ENCODE data around the gene TULP4.

The TULP4 gene, protein sequence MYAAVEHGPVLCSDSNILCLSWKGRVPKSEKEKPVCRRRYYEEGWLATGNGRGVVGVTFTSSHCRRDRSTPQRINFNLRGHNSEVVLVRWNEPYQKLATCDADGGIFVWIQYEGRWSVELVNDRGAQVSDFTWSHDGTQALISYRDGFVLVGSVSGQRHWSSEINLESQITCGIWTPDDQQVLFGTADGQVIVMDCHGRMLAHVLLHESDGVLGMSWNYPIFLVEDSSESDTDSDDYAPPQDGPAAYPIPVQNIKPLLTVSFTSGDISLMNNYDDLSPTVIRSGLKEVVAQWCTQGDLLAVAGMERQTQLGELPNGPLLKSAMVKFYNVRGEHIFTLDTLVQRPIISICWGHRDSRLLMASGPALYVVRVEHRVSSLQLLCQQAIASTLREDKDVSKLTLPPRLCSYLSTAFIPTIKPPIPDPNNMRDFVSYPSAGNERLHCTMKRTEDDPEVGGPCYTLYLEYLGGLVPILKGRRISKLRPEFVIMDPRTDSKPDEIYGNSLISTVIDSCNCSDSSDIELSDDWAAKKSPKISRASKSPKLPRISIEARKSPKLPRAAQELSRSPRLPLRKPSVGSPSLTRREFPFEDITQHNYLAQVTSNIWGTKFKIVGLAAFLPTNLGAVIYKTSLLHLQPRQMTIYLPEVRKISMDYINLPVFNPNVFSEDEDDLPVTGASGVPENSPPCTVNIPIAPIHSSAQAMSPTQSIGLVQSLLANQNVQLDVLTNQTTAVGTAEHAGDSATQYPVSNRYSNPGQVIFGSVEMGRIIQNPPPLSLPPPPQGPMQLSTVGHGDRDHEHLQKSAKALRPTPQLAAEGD (N-terminal part only)

DNA sequence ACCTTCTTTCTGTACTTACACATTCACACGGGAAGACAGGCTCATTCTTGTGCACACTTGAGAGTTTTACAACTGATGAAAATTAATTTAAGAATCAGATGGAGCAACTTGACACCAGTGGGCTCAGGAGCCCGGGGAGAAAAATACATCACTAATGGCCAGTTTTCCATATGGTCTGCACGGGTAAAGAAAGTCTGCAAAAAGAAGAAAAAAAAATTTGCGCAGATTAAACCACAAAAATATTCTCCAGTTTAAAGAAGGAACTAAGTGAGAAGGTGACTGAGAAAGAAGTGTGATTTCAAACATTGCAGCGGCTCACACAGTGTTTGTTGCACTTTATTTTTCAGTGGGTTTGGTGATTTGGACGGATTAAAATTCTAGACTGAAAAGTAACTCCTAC, at the start of gene TULP4:
Gene TULP4 (plus strand): TSS at position 301 of the 400 bp plus-strand sequence. CDS start 1,552 bp downstream, outside the sequence.
- TF ChIP-seq YY1 (IDR thresholded peaks at IDR 0.05; ENCODE audit: insufficient read depth, insufficient read length) (no peak), SUZ12 (IDR thresholded peaks at IDR 0.05; ENCODE audit: extremely low read depth, insufficient read depth, insufficient read length) (no peak), ZNF274 (IDR thresholded peaks at IDR 0.05; ENCODE audit: low read depth, low read length) (no peak)
- DNase-seq (ENCODE audit: low read depth, low spot score): no peak
- H3K9ac ChIP-seq (ENCODE audit: insufficient read length, low read depth): no peak within 1 kb of the TSS
- no peak within 1 kb of the TSS for H3K4me3 ChIP-seq (ENCODE audit: insufficient read length, low read depth)
- H3K27me3 ChIP-seq (ENCODE audit: insufficient read depth, insufficient read length): no peaks in the 10 kb centered on the region
- peaks cover 37% of the 10 kb centered on the region for H3K36me3 ChIP-seq (ENCODE audit: insufficient read depth, insufficient read length, low read length)
- no peaks in the 10 kb centered on the region for H3K4me1 ChIP-seq (ENCODE audit: insufficient read depth, insufficient read length)
- H3K9me3 ChIP-seq (ENCODE audit: insufficient read depth, low read length): no peaks in the 10 kb centered on the region; the same call in 1 of the 2 replicates

DNA sequence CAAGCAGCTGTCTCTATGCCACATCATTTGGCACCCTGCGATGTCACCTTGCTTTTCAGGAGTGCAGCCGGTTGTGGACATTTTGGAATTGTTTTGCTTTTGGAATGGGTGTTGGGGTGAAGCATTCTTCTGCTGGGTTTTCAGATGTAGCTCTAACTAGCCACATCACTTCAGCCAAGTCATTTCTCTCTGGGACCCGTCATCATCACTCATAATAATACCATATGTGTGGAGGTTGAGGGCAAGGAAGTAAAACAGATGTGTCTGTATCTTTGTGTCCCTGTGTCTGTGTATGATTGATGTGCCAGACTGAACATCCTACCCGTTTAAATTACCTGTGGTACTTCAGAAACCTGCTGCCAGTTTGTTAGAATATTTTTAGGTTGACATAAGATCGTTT, 49.5 kb upstream of the TULP4 start:
- no peak for TF ChIP-seq YY1 (IDR thresholded peaks at IDR 0.05; ENCODE audit: insufficient read depth, insufficient read length)
- no peak for TF ChIP-seq SUZ12 (IDR thresholded peaks at IDR 0.05; ENCODE audit: extremely low read depth, insufficient read depth, insufficient read length)
- no peak for TF ChIP-seq ZNF274 (IDR thresholded peaks at IDR 0.05; ENCODE audit: low read depth, low read length)
- no peak overlapping the region for H3K9ac ChIP-seq (ENCODE audit: insufficient read length, low read depth)
- no peak for DNase-seq (ENCODE audit: low read depth, low spot score)
- no peaks in the 10 kb centered on the region for H3K4me1 ChIP-seq (ENCODE audit: insufficient read depth, insufficient read length)
- peaks cover 17% of the 10 kb centered on the region for H3K36me3 ChIP-seq (ENCODE audit: insufficient read depth, insufficient read length, low read length)
- H3K4me3 ChIP-seq (ENCODE audit: insufficient read length, low read depth): no peak overlapping the region
- H3K9me3 ChIP-seq (ENCODE audit: insufficient read depth, low read length): no peaks in the 10 kb centered on the region
- no peaks in the 10 kb centered on the region for H3K27me3 ChIP-seq (ENCODE audit: insufficient read depth, insufficient read length)

DNA sequence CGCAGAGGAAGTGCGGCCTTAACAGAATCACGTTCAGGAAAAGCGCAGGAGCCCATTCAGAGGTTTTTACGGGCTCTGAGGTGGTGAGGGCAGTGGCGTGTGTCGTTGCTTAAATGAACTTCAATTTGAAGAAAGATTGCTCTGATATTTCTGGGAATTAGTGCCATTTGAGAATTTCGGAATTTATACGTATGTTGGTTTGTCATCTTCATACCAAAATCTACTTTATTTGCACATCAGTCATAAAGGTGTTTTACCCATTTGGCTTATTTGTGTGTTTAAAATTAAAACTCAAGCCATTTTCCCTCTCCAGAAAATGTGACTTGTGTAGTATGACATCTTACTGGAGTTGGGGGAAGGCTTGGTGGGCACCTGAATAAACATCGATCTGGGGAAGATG, 48.1 kb upstream of the TULP4 start:
- no peak for DNase-seq (ENCODE audit: low read depth, low spot score)
- no peak overlapping the region for H3K9ac ChIP-seq (ENCODE audit: insufficient read length, low read depth)
- H3K4me3 ChIP-seq (ENCODE audit: insufficient read length, low read depth): no peak overlapping the region
- no peaks in the 10 kb centered on the region for H3K4me1 ChIP-seq (ENCODE audit: insufficient read depth, insufficient read length)
- H3K36me3 ChIP-seq (ENCODE audit: insufficient read depth, insufficient read length, low read length): peaks cover 17% of the 10 kb centered on the region
- TF ChIP-seq SUZ12 (IDR thresholded peaks at IDR 0.05; ENCODE audit: extremely low read depth, insufficient read depth, insufficient read length) (no peak), ZNF274 (IDR thresholded peaks at IDR 0.05; ENCODE audit: low read depth, low read length) (no peak), YY1 (IDR thresholded peaks at IDR 0.05; ENCODE audit: insufficient read depth, insufficient read length) (no peak)
- no peaks in the 10 kb centered on the region for H3K9me3 ChIP-seq (ENCODE audit: insufficient read depth, low read length)
- no peaks in the 10 kb centered on the region for H3K27me3 ChIP-seq (ENCODE audit: insufficient read depth, insufficient read length)

DNA sequence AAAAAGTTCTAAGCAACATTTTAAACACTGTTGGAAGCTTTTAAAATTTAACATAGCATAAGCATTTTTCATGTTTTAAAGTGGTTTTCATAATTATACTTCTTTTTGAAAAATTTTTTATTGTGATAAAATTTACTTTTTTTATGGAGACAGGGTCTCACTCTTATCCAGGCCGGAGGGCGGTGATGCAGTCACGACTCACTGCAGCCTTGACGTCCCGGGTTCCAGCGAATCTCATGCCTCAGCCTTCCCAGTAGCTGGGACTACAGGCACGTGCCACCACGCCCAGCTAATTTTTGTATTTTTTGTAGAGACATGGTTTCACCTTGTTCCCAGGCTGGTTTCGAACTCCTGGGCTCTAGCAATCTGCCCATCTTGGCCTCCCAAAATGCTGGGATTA, 46.1 kb upstream of the TULP4 start:
- H3K9me3 ChIP-seq (ENCODE audit: insufficient read depth, low read length): no peaks in the 10 kb centered on the region
- no peak for DNase-seq (ENCODE audit: low read depth, low spot score)
- no peak overlapping the region for H3K4me3 ChIP-seq (ENCODE audit: insufficient read length, low read depth)
- TF ChIP-seq YY1 (IDR thresholded peaks at IDR 0.05; ENCODE audit: insufficient read depth, insufficient read length): no peak
- TF ChIP-seq SUZ12 (IDR thresholded peaks at IDR 0.05; ENCODE audit: extremely low read depth, insufficient read depth, insufficient read length): no peak
- TF ChIP-seq ZNF274 (IDR thresholded peaks at IDR 0.05; ENCODE audit: low read depth, low read length): no peak
- no peaks in the 10 kb centered on the region for H3K4me1 ChIP-seq (ENCODE audit: insufficient read depth, insufficient read length)
- peaks cover 17% of the 10 kb centered on the region for H3K36me3 ChIP-seq (ENCODE audit: insufficient read depth, insufficient read length, low read length)
- no peak overlapping the region for H3K9ac ChIP-seq (ENCODE audit: insufficient read length, low read depth)
- no peaks in the 10 kb centered on the region for H3K27me3 ChIP-seq (ENCODE audit: insufficient read depth, insufficient read length)

DNA sequence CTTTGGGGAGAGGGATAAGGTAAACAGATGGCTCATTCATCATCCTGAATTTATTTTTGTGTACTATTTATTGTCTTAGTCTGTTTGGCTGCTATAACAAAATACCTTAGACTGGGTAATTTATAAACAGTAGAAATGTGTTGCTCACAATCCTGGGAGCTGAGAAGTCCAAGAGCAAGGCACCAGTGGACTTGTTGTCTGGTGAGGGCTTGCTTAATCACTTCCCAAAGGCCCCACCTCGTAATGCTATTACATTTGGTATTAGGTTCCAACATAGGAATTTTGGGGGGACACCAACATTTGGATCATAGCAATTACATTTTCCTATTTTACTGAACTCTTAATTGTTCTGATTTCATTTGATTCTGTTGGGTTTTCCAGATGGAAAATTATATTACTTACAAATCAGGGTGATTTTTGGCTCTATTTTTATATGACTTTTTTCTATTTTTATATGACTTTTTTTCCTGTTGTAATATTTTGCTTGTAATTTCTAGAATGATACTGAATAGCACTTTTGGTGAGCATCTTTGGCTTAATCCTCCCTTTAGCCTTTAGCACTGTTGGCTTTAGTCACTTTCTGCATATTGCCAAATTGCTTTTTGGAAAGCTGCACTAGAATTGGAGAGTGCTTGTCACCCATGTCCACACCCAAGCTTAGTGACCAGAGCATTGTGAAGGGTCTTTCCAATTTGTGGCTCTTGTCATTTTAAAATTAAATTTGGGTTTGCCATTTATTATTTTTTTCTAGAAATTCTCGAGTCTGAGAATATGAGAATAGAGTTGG, 43.7 kb upstream of the TULP4 start:
- Histone ChIP-seq H3K9me3 (ENCODE audit: insufficient read depth, low read length) (no peaks in the 10 kb centered on the region), H3K4me1 (ENCODE audit: insufficient read depth, insufficient read length) (no peaks in the 10 kb centered on the region), H3K9ac (ENCODE audit: insufficient read length, low read depth) (no peak overlapping the region), H3K27me3 (ENCODE audit: insufficient read depth, insufficient read length) (no peaks in the 10 kb centered on the region), H3K4me3 (ENCODE audit: insufficient read length, low read depth) (no peak overlapping the region), H3K36me3 (ENCODE audit: insufficient read depth, insufficient read length, low read length) (peaks cover 13% of the 10 kb centered on the region)
- no peak for DNase-seq (ENCODE audit: low read depth, low spot score)
- TF ChIP-seq SUZ12 (IDR thresholded peaks at IDR 0.05; ENCODE audit: extremely low read depth, insufficient read depth, insufficient read length) (no peak), YY1 (IDR thresholded peaks at IDR 0.05; ENCODE audit: insufficient read depth, insufficient read length) (no peak), ZNF274 (IDR thresholded peaks at IDR 0.05; ENCODE audit: low read depth, low read length) (no peak)

DNA sequence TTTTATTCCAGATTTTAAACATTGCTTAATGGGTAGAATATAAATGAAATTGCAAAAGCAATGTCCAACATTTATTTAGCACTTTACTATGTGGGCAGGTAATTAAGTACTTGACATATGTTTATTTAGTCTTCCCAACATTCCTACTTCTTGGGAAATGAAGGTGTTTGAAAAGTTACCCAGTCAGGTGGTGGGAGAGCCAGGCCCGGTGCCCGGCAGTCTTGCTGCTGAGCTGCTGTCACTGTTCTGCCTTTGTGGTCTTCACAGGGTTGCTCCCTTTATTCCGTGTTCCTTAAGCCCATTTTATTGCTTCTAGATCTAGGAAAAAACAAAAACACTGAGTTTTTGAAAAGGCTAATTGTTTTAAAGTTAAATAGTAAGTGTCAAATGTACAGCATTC, 42.6 kb upstream of the TULP4 start:
- TF ChIP-seq YY1 (IDR thresholded peaks at IDR 0.05; ENCODE audit: insufficient read depth, insufficient read length) (no peak), ZNF274 (IDR thresholded peaks at IDR 0.05; ENCODE audit: low read depth, low read length) (no peak)
- DNase-seq (ENCODE audit: low read depth, low spot score): no peak
- Histone ChIP-seq H3K36me3 (ENCODE audit: insufficient read depth, insufficient read length, low read length) (peaks cover 15% of the 10 kb centered on the region), H3K9me3 (ENCODE audit: insufficient read depth, low read length) (no peaks in the 10 kb centered on the region), H3K27me3 (ENCODE audit: insufficient read depth, insufficient read length) (no peaks in the 10 kb centered on the region), H3K4me3 (ENCODE audit: insufficient read length, low read depth) (no peak overlapping the region), H3K9ac (ENCODE audit: insufficient read length, low read depth) (no peak overlapping the region), H3K4me1 (ENCODE audit: insufficient read depth, insufficient read length) (no peaks in the 10 kb centered on the region)

Measured in NT2/D1 (cell line).